HG03354 (cell line): Measurements from ENCODE around the gene FAM186B.

Source experiments
- ATAC-seq: cut with Tn5 transposase; IDR thresholded peaks from one replicate; pipeline ENCODE4 v1.9.1; 2021; ENCODE audit warnings: mild to moderate bottlenecking; ENCODE audit not compliant: unreplicated experiment, poor library complexity, severe bottlenecking

Gene FAM186B

GRCh38 chr12:49557187-49557916 lies 48.1 kb downstream of the FAM186B start:
- no peak for ATAC-seq

DNA sequence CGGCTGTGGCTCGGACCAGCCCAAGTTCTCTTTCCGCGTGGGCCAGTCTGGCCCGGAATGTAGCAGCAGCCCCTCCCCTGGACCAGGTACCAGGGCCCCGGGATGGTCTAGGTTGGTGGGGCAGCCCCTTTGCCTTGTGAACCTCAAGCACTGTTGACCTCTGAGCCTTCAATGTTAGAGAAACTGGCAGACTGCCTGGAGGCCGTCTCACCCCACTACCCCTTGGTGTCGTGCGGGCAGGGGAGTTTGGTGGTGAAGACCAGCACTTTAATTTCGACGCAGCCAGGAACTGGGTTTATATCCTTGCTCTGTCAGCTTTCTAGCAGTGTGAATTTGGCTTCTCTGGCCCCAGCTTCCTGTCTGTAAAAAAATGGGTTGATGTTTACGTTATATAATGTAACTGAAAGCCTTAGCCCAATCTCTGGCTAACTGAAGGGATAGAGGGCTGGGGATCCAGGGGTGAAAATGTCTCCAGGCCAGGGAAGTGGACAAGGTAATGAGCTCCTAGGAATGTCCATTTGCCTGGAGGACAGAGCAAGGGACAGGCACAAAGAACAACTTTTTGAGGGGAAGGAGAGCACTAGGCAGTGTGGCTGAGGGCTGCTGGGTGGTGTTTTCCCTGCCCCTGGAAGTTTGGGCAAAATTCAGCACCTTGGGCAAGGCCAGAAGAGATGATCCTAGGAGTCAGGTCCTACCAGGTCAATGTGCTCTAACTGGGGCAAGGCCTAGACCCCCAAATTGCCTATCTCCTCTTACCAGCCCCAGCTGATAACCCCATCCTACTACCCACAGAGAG lies 48.9 kb downstream of the FAM186B start:
- ATAC-seq = no peak

- ATAC-seq = no peak
Measured at GRCh38 chr12:49555631-49556390, 49.6 kb downstream of the FAM186B start.

- no peak for ATAC-seq
Measured at GRCh38 chr12:49554266-49554665, 51.2 kb downstream of the FAM186B start.

DNA sequence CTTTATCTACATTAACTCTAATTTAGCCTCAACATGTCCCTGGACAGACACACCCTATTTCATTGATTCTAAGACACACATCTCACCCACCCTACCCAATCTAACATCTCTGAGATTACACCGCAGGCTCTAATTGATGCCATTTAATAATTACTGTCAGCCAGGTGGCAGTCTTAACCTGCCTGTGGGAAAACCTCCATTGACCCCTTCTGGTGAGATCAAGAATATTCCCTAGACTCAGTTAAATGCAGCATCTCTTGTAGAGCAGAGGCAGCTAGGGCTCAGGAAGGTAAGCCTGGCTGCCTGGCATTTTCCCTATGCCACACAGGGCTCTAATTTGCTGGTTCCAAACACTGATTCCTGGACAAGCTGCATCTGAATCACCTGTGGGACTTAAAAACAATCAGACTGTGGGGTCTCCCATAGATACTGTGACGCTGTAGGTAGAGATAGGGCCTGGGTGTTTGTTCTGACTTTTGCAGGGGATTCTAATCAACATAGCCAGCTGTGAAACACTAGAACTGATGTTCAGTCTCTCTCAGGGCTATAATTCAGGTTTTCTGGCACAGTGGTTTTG lies 51.8 kb downstream of the FAM186B start:
- ATAC-seq = no peak

DNA sequence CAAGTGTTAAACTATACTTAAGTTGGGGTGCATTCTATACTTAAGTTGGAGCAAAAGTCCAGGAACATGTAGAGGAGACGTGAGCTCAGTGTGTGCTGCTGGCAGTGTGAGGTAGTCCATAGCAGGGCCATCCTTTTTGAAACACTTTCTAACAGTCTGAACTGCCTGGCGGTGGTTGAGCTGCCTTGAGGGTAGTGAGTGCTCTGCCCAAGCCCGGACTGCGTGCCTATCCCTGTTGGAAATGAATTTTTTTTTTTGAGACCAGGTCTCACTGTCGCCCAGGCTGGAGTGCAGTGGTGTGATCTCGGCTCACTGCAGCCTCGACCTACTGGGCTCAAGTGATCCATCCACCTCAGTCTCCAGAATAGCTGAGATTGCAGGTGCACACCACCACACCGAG lies 52.5 kb downstream of the FAM186B start:
- ATAC-seq = no peak

GRCh38 chr12:49552425-49552824 lies 53.0 kb downstream of the FAM186B start:
- ATAC-seq = no peak

- no peak for ATAC-seq
Measured at GRCh38 chr12:49552014-49552413, 53.4 kb downstream of the FAM186B start.

DNA sequence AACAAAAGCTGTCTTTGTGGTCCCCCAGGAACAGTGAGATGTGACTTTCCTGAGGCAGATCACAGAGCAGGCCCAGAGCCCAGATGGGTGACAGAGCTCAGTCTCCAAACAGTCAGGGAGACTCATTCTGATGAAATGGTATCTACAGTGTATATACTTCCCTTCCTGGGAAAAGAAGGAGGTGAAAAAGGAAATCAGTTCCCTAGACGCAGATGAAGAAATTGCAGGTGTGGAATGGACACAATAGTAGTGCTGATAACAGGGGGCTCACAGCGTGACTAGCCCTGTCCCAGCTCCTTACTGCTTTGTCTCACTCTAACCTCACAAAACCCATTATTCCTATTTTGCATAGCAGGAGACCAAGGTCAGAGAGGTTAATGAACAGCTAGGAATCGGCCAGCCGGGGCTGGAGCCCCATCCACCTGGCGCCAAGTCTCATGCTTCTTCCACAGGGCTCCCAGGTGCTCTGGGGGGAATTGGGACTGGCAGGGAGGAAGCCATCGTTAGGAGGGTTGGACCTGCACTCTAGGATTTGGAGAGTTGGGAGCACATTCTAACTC lies 54.7 kb downstream of the FAM186B start:
- no peak for ATAC-seq

DNA sequence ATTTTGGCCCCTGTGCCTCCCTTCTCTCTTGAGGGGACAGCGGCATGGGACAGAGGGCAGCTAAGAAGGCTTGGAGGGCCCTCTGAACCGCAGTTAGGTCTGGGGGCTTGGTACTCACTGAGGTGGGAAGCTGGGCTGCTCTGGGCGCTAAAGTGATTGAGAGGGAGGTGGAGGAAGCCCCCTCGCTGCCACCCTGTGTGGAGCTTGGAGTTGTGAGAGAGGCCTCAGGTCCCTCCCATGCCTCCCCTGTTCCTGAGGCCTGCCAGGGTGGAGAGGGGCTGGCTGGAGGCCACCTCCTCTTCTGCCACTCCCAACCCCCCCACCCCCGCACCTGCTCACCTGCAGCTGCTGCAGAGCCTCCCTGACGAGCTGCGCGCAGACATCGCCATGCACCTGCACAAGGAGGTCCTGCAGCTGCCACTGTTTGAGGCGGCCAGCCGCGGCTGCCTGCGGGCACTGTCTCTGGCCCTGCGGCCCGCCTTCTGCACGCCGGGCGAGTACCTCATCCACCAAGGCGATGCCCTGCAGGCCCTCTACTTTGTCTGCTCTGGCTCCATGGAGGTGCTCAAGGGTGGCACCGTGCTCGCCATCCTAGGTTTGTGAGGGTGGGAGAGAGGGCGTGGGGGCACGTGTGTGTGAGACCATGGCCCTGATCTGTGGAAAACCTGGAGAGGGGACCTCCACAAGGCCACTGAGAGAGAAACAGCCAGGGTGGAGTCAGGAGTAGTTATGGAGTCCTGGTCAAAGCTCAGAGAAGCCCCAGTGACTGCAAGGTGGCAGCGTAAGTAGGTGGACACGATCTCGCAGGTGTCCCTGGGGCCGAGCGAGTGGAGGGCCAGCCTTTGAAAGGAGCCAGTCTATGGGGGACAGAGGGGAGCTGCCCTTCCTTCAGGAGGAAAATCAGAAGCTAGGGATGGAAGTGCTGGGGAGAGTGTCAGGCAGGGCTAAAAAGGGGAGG lies 55.4 kb downstream of the FAM186B start:
- ATAC-seq = no peak

- no peak for ATAC-seq
Measured at GRCh38 chr12:49548822-49549648, 56.4 kb downstream of the FAM186B start.

DNA sequence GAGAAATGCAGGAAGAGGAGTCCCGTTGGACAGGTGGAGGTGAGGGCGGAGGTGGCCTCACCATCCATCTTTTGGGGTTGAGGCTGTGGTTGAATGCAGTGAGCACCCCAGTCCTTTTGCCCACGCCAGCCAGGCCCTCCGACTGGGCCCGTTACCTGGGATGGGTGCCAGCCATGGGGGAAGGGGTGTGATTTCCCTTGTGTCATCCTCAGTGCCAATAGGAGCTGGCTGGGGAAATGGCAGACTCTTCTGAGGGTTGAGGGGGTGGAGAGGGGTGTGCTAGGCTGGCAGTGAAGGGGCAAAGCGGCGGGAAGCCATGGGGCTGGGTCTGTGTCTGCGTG lies 57.0 kb downstream of the FAM186B start:
- ATAC-seq = no peak

DNA sequence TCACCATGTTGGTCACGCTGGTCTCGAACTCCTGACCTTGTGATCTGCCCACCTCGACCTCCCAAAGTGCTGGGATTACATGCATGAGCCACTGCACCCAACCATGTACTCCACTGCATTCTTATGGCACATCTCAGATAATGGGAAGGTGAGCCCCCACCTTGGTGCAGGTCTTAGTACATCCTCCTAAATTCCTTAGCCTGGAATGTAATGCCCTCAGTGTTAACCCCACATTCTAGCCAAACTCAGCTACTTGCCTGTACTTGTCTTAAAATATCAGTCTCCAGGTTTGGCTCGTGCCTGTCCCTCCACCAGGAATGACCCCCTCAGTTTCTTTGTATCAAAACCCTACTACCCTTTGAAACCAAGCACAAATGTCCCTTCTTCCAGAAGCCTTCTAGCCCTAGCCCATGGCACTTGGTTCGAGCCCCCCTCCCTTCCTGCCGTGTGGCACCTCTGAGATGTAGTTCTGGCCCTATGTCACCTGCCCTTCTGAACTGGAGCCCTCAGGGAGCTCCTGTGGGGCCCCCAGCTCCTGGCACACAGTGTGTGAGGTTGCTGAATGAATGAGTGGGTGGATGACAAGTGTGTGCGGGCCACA lies 58.2 kb downstream of the FAM186B start:
- ATAC-seq = no peak

DNA sequence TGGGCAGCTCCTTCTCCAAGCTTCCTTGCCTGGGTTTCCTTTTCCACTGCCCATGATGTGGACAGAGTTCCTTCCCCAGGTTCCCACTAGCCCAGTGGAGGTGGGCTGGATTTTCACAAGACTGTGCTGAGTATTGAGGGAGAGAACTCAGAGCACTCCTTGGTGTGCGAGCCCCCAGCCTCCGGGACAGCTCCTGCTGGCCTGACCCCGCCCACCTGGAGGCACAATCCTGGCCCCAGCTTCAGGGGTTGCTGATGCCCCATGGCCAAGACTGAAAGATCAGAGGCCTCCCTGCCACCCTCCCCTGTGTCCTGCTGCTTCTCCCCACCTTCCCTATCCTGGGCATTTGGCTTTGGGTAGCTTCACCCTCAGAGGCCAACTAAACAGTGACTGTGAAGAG lies 59.0 kb downstream of the FAM186B start:
- no peak for ATAC-seq

DNA sequence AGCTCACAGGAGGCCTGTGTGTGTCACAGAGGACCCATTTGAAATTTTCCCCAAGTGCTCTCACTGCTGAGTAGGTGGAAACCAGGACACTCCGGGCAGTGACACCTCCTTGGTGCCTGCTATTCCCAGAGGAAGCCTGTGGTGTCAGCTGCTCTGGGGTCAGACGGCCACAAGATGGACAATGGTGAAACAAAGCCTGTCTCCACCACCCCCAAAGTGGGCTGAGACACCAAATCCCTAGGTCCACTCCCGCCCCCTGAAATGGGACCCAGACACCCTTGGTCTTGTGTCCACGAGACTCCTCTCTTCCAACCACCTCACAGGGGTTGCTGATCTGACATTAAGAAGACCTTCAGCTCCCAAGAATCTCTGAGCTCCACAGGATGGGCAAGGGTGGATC lies 59.6 kb downstream of the FAM186B start:
- no peak for ATAC-seq

DNA sequence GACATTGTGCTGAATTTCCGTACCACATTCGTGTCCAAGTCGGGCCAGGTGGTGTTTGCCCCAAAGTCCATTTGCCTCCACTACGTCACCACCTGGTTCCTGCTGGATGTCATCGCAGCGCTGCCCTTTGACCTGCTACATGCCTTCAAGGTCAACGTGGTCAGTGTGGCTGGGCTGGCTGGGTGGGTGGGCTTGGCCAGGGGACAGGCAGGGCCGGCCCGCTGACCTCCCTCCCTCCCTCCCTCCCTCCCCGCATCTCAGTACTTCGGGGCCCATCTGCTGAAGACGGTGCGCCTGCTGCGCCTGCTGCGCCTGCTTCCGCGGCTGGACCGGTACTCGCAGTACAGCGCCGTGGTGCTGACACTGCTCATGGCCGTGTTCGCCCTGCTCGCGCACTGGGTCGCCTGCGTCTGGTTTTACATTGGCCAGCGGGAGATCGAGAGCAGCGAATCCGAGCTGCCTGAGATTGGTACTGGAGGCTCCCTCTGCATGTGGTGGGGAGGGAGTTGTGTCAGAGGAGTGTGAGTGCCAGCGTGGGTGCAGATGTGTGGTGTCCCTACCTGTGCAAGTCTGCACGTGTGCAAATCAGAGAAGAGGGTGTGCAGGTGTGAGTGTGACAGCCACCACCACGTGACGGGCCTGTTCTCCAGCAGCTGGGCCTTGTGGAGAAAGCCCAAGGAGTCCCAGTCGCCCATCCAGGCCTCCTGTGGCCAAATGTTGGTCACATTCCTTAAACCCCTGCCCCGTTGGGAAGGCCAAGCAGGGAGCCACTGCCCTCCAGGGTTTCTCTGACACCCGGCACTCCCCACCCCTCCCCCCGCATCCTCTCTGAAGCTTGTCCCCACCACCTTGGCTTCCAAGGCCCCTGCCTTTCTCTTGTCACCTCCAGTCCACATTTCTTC lies 61.3 kb downstream of the FAM186B start:
- no peak for ATAC-seq
